Measurements from ENCODE around the gene CDH16. TPM values are rescaled to one million over a fixed set of nuclear protein-coding genes. Genes with fewer than 3 reads are reported as not detected.

The CDH16 gene
- total RNA-seq, 4 donors from 2014 or later, result not detected

GRCh38 chr16:66926171-66926947, 7.7 kb upstream of the CDH16 start:
- ATAC-seq (ENCODE audit: low FRiP score) (no peak), DNase-seq (ENCODE audit: low spot score) (no peak)
- no peak for TF ChIP-seq CTCF (IDR thresholded peaks at IDR 0.05)

DNA sequence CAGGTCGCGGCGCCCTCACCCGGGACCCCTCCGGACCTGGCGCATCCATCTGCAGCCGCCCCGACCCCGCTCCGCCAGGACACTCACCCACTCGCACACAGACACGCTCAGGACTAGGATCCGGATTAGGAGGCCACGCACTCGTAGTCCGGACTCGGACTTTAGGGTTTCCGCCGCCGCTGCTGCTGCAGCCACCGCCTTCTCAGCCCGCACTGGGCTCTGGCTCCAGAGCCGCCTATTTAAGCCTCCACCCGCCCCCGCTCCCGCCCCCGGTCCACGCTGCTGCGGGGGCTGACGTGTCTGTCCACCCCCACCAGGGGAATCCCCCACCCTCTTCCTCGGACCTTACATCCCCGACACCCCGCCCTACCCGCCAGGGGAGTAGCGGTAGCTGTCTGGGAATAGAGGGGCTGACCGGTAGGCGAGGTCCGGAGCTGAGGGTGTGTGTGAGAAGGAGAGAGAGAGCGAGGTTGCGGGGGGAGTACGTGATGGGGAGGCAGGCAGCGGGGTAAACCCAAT, 6.7 kb upstream of the CDH16 start, which contains the start of gene RRAD:
Gene RRAD, minus strand, starts transcription at position 214 of the 519 bp plus-strand sequence. CDS start 356 bp downstream, outside the sequence.
- TF ChIP-seq CTCF (IDR thresholded peaks at IDR 0.05), result no peak
- DNase-seq (ENCODE audit: low spot score) (no peak), ATAC-seq (ENCODE audit: low FRiP score) (peak; percentile 40)

GRCh38 chr16:66924527-66925321, 6.0 kb upstream of the CDH16 start:
- DNase-seq (ENCODE audit: low spot score) (no peak), ATAC-seq (ENCODE audit: low FRiP score) (peak; percentile 17)
- no peak for TF ChIP-seq CTCF (IDR thresholded peaks at IDR 0.05)

DNA sequence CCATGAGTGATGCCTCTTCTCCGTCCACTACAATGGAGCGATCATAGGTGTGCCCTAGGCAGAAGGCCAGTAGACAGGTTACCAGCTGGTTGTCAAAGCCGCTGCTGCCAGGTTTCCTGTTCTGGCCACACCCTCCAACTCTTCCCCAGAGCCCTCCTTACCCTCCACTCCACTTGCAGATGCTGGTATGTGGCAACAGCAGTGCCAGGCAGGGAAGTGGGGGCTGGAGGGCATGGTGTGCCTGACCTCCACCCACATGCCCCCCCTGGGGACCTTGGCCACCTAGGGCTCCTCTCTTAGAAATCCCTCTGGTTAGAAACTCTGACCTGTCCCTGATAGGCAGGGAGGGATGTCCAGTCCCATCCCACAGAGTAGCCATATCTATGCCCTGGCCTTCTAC, 5.2 kb upstream of the CDH16 start:
- ATAC-seq (ENCODE audit: low FRiP score) (no peak), DNase-seq (ENCODE audit: low spot score) (no peak)
- no peak for TF ChIP-seq CTCF (IDR thresholded peaks at IDR 0.05)

- no peak for DNase-seq (ENCODE audit: low spot score)
- ATAC-seq (ENCODE audit: low FRiP score), result peak; percentile 60
- no peak for TF ChIP-seq CTCF (IDR thresholded peaks at IDR 0.05)
Measured at GRCh38 chr16:66923247-66923731, 4.6 kb upstream of the CDH16 start.

DNA sequence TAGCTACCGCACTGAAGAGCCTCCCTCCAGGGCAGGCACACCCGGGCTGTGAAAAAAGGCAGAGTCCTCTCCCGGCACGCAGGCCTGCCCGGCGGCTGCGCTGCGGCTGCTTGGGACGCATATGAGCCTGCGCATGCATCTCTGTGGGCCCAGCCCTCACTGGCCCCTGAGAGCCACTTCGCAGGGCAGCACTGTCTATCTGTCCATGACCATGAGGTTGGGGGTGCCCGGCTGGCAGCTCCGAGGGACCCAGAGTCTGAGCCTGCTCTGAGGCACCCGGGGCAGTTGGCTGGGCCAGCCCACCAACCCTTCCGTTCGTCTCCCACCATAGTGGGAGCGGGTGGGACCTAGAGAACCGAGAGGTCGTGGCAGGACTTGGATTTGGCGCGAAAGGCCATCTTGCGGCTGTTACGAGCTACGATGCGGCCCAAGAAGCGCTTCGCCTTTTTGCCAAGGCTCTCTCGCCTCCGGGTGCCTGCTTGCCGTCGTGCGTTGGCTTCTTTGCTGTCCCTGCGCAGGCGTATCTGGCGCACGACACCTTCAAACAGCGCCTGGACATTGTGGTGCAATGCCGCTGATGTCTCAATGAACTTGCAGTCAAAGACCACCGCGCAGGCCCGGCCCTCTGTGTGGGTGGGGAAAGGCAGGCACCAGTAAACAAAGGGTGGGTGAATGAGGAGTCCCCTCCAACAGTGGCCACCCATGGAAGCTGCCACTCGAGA, 3.2 kb upstream of the CDH16 start:
- no peak for ATAC-seq (ENCODE audit: low FRiP score)
- no peak for TF ChIP-seq CTCF (IDR thresholded peaks at IDR 0.05)
- no peak for DNase-seq (ENCODE audit: low spot score)
